Thyroid gland (tissue), 4 donors: ENCODE data around the gene ENTPD7.

Experiments
- CTCF ChIP-seq, 6 experiments: fragments of 200-600 bp in 3 of 6; fragments of 450-650 bp in 3 of 6; sonication (generic) in 3 of 6; IDR thresholded peaks; one replicate each; pipeline ENCODE4 v1.5.1; 2016 to 2019; ENCODE audit warnings: antibody characterized with exemption in 6 of 6, mild to moderate bottlenecking in 2 of 6, inconsistent platforms in 1 of 6, moderate library complexity in 1 of 6
- POLR2A ChIP-seq, 2 donors: fragments of 450-650 bp; IDR thresholded peaks; one replicate each; pipeline ENCODE4 v1.6.1; 2017; ENCODE audit warnings: antibody characterized with exemption in 2 of 2, mild to moderate bottlenecking in 2 of 2, moderate library complexity in 1 of 2

DNA sequence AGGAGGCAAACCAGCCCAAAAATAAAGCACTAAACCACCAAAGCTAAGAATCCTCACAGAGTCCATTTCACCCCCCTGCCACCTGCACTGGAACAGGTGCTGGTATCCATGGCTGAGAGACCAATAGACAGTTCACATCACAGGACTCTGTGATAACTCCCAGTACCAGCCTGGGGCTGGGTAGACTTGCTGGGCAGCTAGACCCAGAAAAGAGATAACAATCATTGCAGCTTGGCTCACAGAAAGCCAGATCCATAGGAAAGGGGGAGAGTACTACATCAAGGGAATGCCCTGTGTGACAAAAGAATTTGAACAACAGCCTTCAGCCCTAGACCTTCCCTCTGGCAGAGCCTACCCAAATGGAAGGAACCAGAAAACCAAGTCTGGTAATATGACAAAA lies 25.5 kb upstream of the ENTPD7 start:
- TF ChIP-seq POLR2A (IDR thresholded peaks at IDR 0.05) (no peak), CTCF (IDR thresholded peaks at IDR 0.05) (no peak)
